GM12878 (cell line): ENCODE data around the gene RARG. TPM values are rescaled to one million over a fixed set of nuclear protein-coding genes. Genes with fewer than 3 reads are reported as not detected.

Experiments used
- ATAC-seq: fragments of 200-7000 bp; cut with Tn5 transposase; 3 replicates; pipeline ENCODE4 v1.9.1; 2020; ENCODE audit warnings: mild to moderate bottlenecking, moderate library complexity
- BruUV-seq: library from RNA; stranded (reverse); fragments of 400-500 nt; replicated peaks from 2 replicates; lab custom pipeline; 2021; lab: Mats Ljungman, UMichigan
- CTCF ChIA-PET: fragments of 300-600 bp; sonication (Branson Sonifier 250); formaldehyde crosslinking; extraction: SDS; loops from one replicate; lab custom pipeline; 2021; ENCODE audit warnings: inconsistent platforms; lab: Yijun Ruan, JAX
- POLR2A ChIA-PET: fragments of 350-600 bp; formaldehyde crosslinking; extraction: SDS; loops from one replicate; lab custom pipeline; 2021; ENCODE audit warnings: inconsistent platforms; lab: Charles Lee
- RAD21 ChIA-PET: fragments of 300-600 bp; sonication (Branson Sonifier 250); formaldehyde crosslinking; loops from one replicate; lab custom pipeline; 2023; ENCODE audit warnings: antibody characterized with exemption; ENCODE audit not compliant: unreplicated experiment; lab: Charles Lee
- SMC1A ChIA-PET: fragments of 300-600 bp; sonication (Branson Sonifier 250); formaldehyde crosslinking; loops from one replicate; lab custom pipeline; 2023; ENCODE audit not compliant: unreplicated experiment, uncharacterized antibody; lab: Charles Lee
- DNase-seq: peaks from one replicate; pipeline ENCODE4 v3.0.0-alpha.2; 2011; ENCODE audit warnings: low read depth, low spot score
- FAIRE-seq: peaks from 3 replicates; lab custom pipeline; 2011; peaks lifted over from hg19 to GRCh38; lab: Jason Lieb, UNC
- H2AFZ ChIP-seq: 2 replicates; pipeline ENCODE4 v1.6.0; 2011; ENCODE audit warnings: low read depth, low read length, control low read depth; ENCODE audit not compliant: control insufficient read depth
- H3K27ac ChIP-seq: 2 replicates; pipeline ENCODE4 v1.5.1; 2011; ENCODE audit warnings: control low read depth; ENCODE audit not compliant: control insufficient read depth, insufficient read depth
- H3K27me3 ChIP-seq, 2 experiments: replicated peaks in 1 of 2; 2 replicates each; pipeline versions ENCODE4 v1.6.0 to v1.6.1; 2011; ENCODE audit warnings: low read length in 1 of 2; ENCODE audit not compliant: control insufficient read depth in 2 of 2, insufficient read depth in 2 of 2
- H3K36me3 ChIP-seq, 2 experiments: 2 replicates each; pipeline ENCODE4 v1.5.1; 2011; ENCODE audit warnings: low read length in 1 of 2; ENCODE audit not compliant: control insufficient read depth in 2 of 2, insufficient read depth in 2 of 2
- H3K4me1 ChIP-seq: 2 replicates; pipeline ENCODE4 v1.6.1; 2011; ENCODE audit warnings: mild to moderate bottlenecking, low read length, moderate library complexity, mixed read lengths; ENCODE audit not compliant: control insufficient read depth, insufficient read depth
- H3K4me2 ChIP-seq: 2 replicates; pipeline ENCODE4 v1.6.0; 2011; ENCODE audit warnings: control low read depth; ENCODE audit not compliant: control insufficient read depth, insufficient read depth
- H3K4me3 ChIP-seq: fragments of 200-600 bp; sonication (generic); 2 replicates; pipeline ENCODE4 v1.5.1; 2016
- H3K79me2 ChIP-seq: 2 replicates; pipeline ENCODE4 v1.6.0; 2011; ENCODE audit warnings: low read length; ENCODE audit not compliant: control insufficient read depth, insufficient read depth
- H3K9ac ChIP-seq: 2 replicates; pipeline ENCODE4 v1.8.0; 2011; ENCODE audit warnings: low read length, control low read depth, mixed read lengths; ENCODE audit not compliant: control insufficient read depth, insufficient read depth
- H3K9me3 ChIP-seq: replicated peaks from 3 replicates; pipeline ENCODE4 v1.5.1; 2011; ENCODE audit warnings: mild to moderate bottlenecking, low read length; ENCODE audit not compliant: control insufficient read depth, insufficient read depth
- H4K20me1 ChIP-seq: 2 replicates; pipeline ENCODE4 v1.6.0; 2011; ENCODE audit not compliant: control insufficient read depth, insufficient read depth
- BRCA1 ChIP-seq: IDR thresholded peaks from 2 replicates; pipeline ENCODE4 v1.6.1; 2011; ENCODE audit warnings: low read depth, low read length, improper control_type of control experiment
- FOXK2 ChIP-seq: fragments of 450-650 bp; IDR thresholded peaks from 2 replicates; pipeline ENCODE4 v1.6.1; 2017; ENCODE audit warnings: mild to moderate bottlenecking, moderate library complexity
- NR2C2 ChIP-seq: IDR thresholded peaks from 2 replicates; pipeline ENCODE4 v1.6.1; 2011; ENCODE audit warnings: borderline replicate concordance, low read depth; ENCODE audit not compliant: control insufficient read depth, insufficient read length
- PKNOX1 ChIP-seq: fragments of 450-650 bp; IDR thresholded peaks from 2 replicates; pipeline ENCODE4 v1.6.1; 2016; ENCODE audit warnings: mild to moderate bottlenecking
- RAD51 ChIP-seq: fragments of 450-650 bp; IDR thresholded peaks from 2 replicates; pipeline ENCODE4 v1.6.1; 2016; ENCODE audit warnings: moderate library complexity, mild to moderate bottlenecking, inconsistent platforms
- SMARCA5 ChIP-seq: fragments of 450-650 bp; IDR thresholded peaks from 2 replicates; pipeline ENCODE4 v1.6.1; 2017; ENCODE audit warnings: mild to moderate bottlenecking
- STAT1 ChIP-seq: fragments of 450-650 bp; conservative IDR thresholded peaks from 2 replicates; pipeline ENCODE4 v1.6.1; 2014; ENCODE audit warnings: antibody characterized with exemption, mild to moderate bottlenecking
- WRNIP1 ChIP-seq: IDR thresholded peaks from 2 replicates; pipeline ENCODE4 v1.6.1; 2011; ENCODE audit warnings: low read depth, low read length, improper control_type of control experiment, borderline replicate concordance
- YBX1 ChIP-seq: fragments of 450-650 bp; IDR thresholded peaks from 2 replicates; pipeline ENCODE4 v1.6.1; 2016; ENCODE audit warnings: antibody characterized with exemption
- WGBS: methylation state at CpG from one replicate; pipeline ENCODE4 v1.1.6; 2016; ENCODE audit warnings: low lambda C conversion rate; ENCODE audit not compliant: insufficient replicate concordance, insufficient coverage; ENCODE audit errors: missing lambda C conversion rate; 5-methylcytosine and 5-hydroxymethylcytosine counted together
- in situ Hi-C: fragments of 300-500 bp; cut with MboI; formaldehyde crosslinking; loops from 9 replicates; pipeline ENCODE4 v1.14.3; 2018; ENCODE audit warnings: mixed read lengths
- intact Hi-C: fragments of 100-400 bp; cut with micrococcal nuclease; formaldehyde crosslinking; loops from one replicate; pipeline ENCODE4 v1.14.2; 2022; ENCODE audit not compliant: unreplicated experiment
- polyA plus RNA-seq, 11 experiments: library from polyadenylated mRNA; depleted of rRNA in 4 of 11; unstranded in 6 of 11; stranded (reverse) in 5 of 11; fragments of >200 nt; fragmentation: Nextera tagmentation in 4 of 11; fragmentation: Illumina TruSeq in 1 of 11; extraction: Ambion mirVana in 4 of 11; extraction: Trizol in 1 of 11; gene quantifications; 1 replicate in 1 of 11; 2 replicates in 10 of 11; pipeline versions ENCODE4 v1.2.1 to v1.2.3, GENCODE V29; 2011 to 2016; ENCODE audit warnings: inconsistent platforms in 2 of 11, missing spikeins in 2 of 11, low read depth in 1 of 11
- total RNA-seq, 4 experiments: library from RNA; depleted of rRNA in 3 of 4; stranded (reverse); fragments of >200 nt in 3 of 4; fragmentation: Illumina TruSeq in 1 of 4; extraction: Trizol in 1 of 4; gene quantifications; 2 replicates each; pipeline versions ENCODE4 v1.2.1 to v1.2.3, GENCODE V29; 2013 to 2021
- TF ChIP-seq, protein P1 (sequence below): fragments of 150-350 bp; IDR thresholded peaks from 2 replicates; pipeline ENCODE4 v1.6.1; 2014; ENCODE audit warnings: mild to moderate bottlenecking, low read depth, low read length

RARG gene
- total and polyA plus RNA-seq, 10 of the 15 experiments (the other 5 are each of a cell fraction or from before 2014, with no cell fraction given): 0.27 to 8.1 (median 4.1) TPM

DNA sequence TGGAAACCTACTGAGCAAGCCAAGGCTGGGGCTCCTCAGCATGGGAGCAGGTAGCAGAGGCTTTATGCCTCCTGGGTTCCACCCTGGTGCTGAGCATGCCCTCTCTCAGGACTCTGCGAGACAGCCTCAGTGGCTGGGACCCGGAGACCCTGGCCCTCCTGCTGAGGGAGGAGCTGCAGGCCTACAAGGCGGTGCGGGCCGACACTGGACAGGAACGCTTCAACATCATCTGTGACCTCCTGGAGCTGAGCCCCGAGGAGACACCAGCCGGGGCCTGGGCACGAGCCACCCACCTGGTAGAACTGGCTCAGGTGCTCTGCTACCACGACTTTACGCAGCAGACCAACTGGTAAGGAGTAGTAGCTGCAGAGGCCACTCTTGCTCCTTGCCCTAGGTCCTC lies 44.5 kb upstream of the RARG start:
- no peak for FAIRE-seq
- intact Hi-C loops (no loop called here), in situ Hi-C loops (no loop called here)
- TSS peak; percentile 47 for BruUV-seq
- Histone ChIP-seq H3K4me1 (no peaks in the 10 kb centered on the region), H3K9ac (no peak overlapping the region), H3K9me3 (no peaks in the 10 kb centered on the region), H2AFZ (no peak overlapping the region), H3K4me3 (no peak overlapping the region), H3K27me3 (no peaks in the 10 kb centered on the region), H3K79me2 (no peaks in the 10 kb centered on the region), H3K36me3 (peaks cover 10 to 18% of the 10 kb centered on the region in 2 experiments), H3K4me2 (no peak overlapping the region), H3K27ac (no peak overlapping the region), H4K20me1 (no peaks in the 10 kb centered on the region)
- ChIA-PET RAD21 (no interaction called here), CTCF (no interaction called here), POLR2A (no interaction called here), SMC1A (interaction anchor here (0.7 kb wide), 1 partner anchor 37 kb away, joined by 3 read pairs; no protein-coding TSS in a partner anchor)
- TF ChIP-seq SMARCA5: no peak
- TF ChIP-seq FOXK2: no peak
- TF ChIP-seq RAD51: no peak
- TF ChIP-seq PKNOX1: no peak
- no peak for TF ChIP-seq STAT1
- TF ChIP-seq, protein P1, sequence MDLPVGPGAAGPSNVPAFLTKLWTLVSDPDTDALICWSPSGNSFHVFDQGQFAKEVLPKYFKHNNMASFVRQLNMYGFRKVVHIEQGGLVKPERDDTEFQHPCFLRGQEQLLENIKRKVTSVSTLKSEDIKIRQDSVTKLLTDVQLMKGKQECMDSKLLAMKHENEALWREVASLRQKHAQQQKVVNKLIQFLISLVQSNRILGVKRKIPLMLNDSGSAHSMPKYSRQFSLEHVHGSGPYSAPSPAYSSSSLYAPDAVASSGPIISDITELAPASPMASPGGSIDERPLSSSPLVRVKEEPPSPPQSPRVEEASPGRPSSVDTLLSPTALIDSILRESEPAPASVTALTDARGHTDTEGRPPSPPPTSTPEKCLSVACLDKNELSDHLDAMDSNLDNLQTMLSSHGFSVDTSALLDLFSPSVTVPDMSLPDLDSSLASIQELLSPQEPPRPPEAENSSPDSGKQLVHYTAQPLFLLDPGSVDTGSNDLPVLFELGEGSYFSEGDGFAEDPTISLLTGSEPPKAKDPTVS: no peak
- no peak for TF ChIP-seq BRCA1
- no peak for TF ChIP-seq WRNIP1
- TF ChIP-seq YBX1: no peak
- no peak for TF ChIP-seq NR2C2
- 96% methylated on average over 11 of the region's 11 CpGs for WGBS
- DNase-seq: no peak
- ATAC-seq: no peak
